B cell (primary cell): ENCODE results near the gene UCN2. TPM values are rescaled to one million over a fixed set of nuclear protein-coding genes. Genes with fewer than 3 reads are reported as not detected.

Experiments used
- ATAC-seq: fragments of 200-7000 bp; cut with Tn5 transposase; one replicate; pipeline ENCODE4 v1.10.0; 2021; ENCODE audit warnings: low read depth, mild to moderate bottlenecking, moderate number of reproducible peaks, moderate library complexity
- CTCF ChIA-PET: fragments of 350-600 bp; sonication (Branson Sonifier 250); formaldehyde crosslinking; loops from one replicate; lab custom pipeline; 2021; ENCODE audit warnings: antibody characterized with exemption, inconsistent platforms; lab: Charles Lee
- POLR2A ChIA-PET: fragments of 350-600 bp; sonication (Branson Sonifier 250); formaldehyde crosslinking; loops from one replicate; lab custom pipeline; 2021; ENCODE audit warnings: antibody characterized with exemption; lab: Charles Lee
- DNase-seq: peaks from one replicate; pipeline ENCODE4 v3.0.0; 2013
- H2AFZ ChIP-seq: 2 replicates; pipeline ENCODE4 v1.6.1; 2012; ENCODE audit warnings: mild to moderate bottlenecking, low read depth, low read length; ENCODE audit not compliant: insufficient read depth, poor library complexity, severe bottlenecking
- H3K27ac ChIP-seq, 2 donors: 1 replicate in 1 of 2; 2 replicates in 1 of 2; pipeline ENCODE4 v1.5.1; 2012 to 2013; ENCODE audit warnings: low read length in 2 of 2, mild to moderate bottlenecking in 2 of 2, moderate library complexity in 1 of 2
- H3K27me3 ChIP-seq, 4 experiments: fragments of 200-600 bp in 1 of 4; sonication (generic) in 1 of 4; replicated peaks in 1 of 4; 1 replicate in 2 of 4; 2 replicates in 2 of 4; pipeline versions ENCODE4 v1.6.1 to v1.7.0; 2013 to 2016; ENCODE audit warnings: low read length in 3 of 4, mild to moderate bottlenecking in 2 of 4, mixed read lengths in 1 of 4, moderate library complexity in 1 of 4; ENCODE audit not compliant: insufficient read depth in 4 of 4, control insufficient read depth in 3 of 4; ENCODE audit errors: control extremely low read depth in 1 of 4
- H3K36me3 ChIP-seq, 2 experiments: replicated peaks in 1 of 2; 1 replicate in 1 of 2; 2 replicates in 1 of 2; pipeline versions ENCODE4 v1.6.1 to v1.7.1; 2013; ENCODE audit warnings: low read length in 1 of 2; ENCODE audit not compliant: insufficient read depth in 2 of 2, control insufficient read depth in 1 of 2; ENCODE audit errors: control extremely low read depth in 1 of 2, extremely low read depth in 1 of 2
- H3K4me1 ChIP-seq, 2 donors: fragments of 200-600 bp in 1 of 2; sonication (generic) in 1 of 2; 1 replicate in 1 of 2; 2 replicates in 1 of 2; pipeline versions ENCODE4 v1.5.1 to v1.6.1; 2013 to 2017; ENCODE audit warnings: low read length in 2 of 2; ENCODE audit not compliant: control insufficient read depth in 2 of 2, insufficient read depth in 2 of 2
- H3K4me2 ChIP-seq: replicated peaks from 2 replicates; pipeline ENCODE3; 2012; ENCODE audit warnings: mild to moderate bottlenecking, low read depth, low read length; ENCODE audit not compliant: poor library complexity, severe bottlenecking
- H3K4me3 ChIP-seq, 5 experiments: fragments of 200-600 bp in 1 of 5; sonication (generic) in 1 of 5; 1 replicate in 3 of 5; 2 replicates in 2 of 5; pipeline versions ENCODE4 v1.5.1 to v1.7.0; 2011 to 2016; ENCODE audit warnings: low read length in 4 of 5, mild to moderate bottlenecking in 4 of 5, low read depth in 2 of 5, control low read depth in 1 of 5, moderate library complexity in 1 of 5; ENCODE audit not compliant: insufficient read depth in 1 of 5; ENCODE audit errors: control extremely low read depth in 1 of 5, extremely low read depth in 1 of 5
- H3K79me2 ChIP-seq: fragments of 200-600 bp; sonication (generic); one replicate; pipeline ENCODE4 v1.6.0; 2016; ENCODE audit warnings: low read length; ENCODE audit not compliant: control insufficient read depth, insufficient read depth
- H3K9ac ChIP-seq: fragments of 200-600 bp; sonication (generic); 2 replicates; pipeline ENCODE4 v1.6.1; 2017; ENCODE audit warnings: mild to moderate bottlenecking, low read length, moderate library complexity
- H3K9me3 ChIP-seq, 3 donors: one replicate each; pipeline versions ENCODE4 v1.6.1 to v1.7.1; 2013; ENCODE audit warnings: low read length in 2 of 3; ENCODE audit not compliant: control insufficient read depth in 2 of 3, insufficient read depth in 1 of 3; ENCODE audit errors: control extremely low read depth in 1 of 3
- H4K20me1 ChIP-seq: 2 replicates; pipeline ENCODE4 v1.6.0; 2012; ENCODE audit warnings: mild to moderate bottlenecking, low read length; ENCODE audit not compliant: insufficient read depth, control insufficient read depth, poor library complexity, severe bottlenecking
- H3K27ac Mint-ChIP-seq: one replicate; pipeline ENCODE4 v1.8.0; 2021; ENCODE audit warnings: mixed read lengths
- H3K27me3 Mint-ChIP-seq: one replicate; pipeline ENCODE4 v1.8.0; 2021; ENCODE audit warnings: mixed read lengths
- H3K4me1 Mint-ChIP-seq: one replicate; pipeline ENCODE4 v1.8.0; 2021; ENCODE audit warnings: mixed read lengths
- H3K4me3 Mint-ChIP-seq: one replicate; pipeline ENCODE4 v1.8.0; 2021; ENCODE audit warnings: mixed read lengths
- H3K9me3 Mint-ChIP-seq: one replicate; pipeline ENCODE4 v1.8.0; 2022; ENCODE audit warnings: mixed read lengths; ENCODE audit not compliant: insufficient read depth
- EZH2 ChIP-seq: IDR thresholded peaks from 2 replicates; pipeline ENCODE4 v1.6.1; 2012; ENCODE audit warnings: borderline replicate concordance, low read depth, mild to moderate bottlenecking, moderate library complexity, low read length; ENCODE audit not compliant: insufficient read depth, poor library complexity, severe bottlenecking
- WGBS: methylation state at CpG from one replicate; pipeline ENCODE4 v1.1.5; 2013; ENCODE audit warnings: missing lambda C conversion rate; ENCODE audit not compliant: insufficient coverage; 5-methylcytosine and 5-hydroxymethylcytosine counted together
- intact Hi-C: fragments of 100-400 bp; cut with micrococcal nuclease; formaldehyde crosslinking; loops from one replicate; pipeline ENCODE4 v1.10.0; 2022
- polyA plus RNA-seq: library from polyadenylated mRNA; depleted of rRNA; stranded (reverse); fragments of >200 nt; gene quantifications from 2 replicates; pipeline ENCODE4 v1.2.3, GENCODE V29; 2012
- total RNA-seq, 2 donors: library from RNA; stranded (reverse); fragments of 120-200 nt in 1 of 2; gene quantifications; 1 replicate in 1 of 2; 2 replicates in 1 of 2; pipeline versions ENCODE4 v1.2.3 to v1.2.4, GENCODE V29; 2013 to 2022
- TF ChIP-seq, protein P1 (sequence below): fragments of 200-600 bp; IDR thresholded peaks from one replicate; pipeline ENCODE4 v1.8.0; 2022; ENCODE audit warnings: antibody characterized with exemption, mild to moderate bottlenecking

The UCN2 gene
- total and polyA plus RNA-seq, 2 donors (not counting 1 experiment from before 2014, with no cell fraction given) = not detected

DNA sequence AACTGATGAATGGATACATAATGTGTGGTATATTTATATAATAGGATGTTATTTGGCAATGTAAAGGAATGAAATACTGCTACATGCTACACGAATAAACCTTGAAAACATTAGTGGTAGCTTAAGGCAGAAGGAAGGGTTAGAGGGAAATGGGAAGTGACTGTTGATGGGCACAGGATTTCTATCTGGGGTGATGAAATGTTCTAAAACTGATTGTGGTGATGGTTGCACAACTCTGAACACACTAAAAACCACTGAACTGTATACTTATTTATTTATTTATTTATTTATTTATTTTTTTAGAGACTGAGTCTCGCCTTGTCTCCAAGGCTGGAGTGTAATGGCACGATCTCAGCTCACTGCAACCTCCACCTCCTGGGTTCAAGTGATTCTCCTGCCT, 34.8 kb downstream of the UCN2 start:
- Histone ChIP-seq H3K27me3 (no peaks in the 10 kb centered on the region), H3K9me3 (no peaks in the 10 kb centered on the region), H3K36me3 (no peaks in the 10 kb centered on the region), H3K9ac (no peak overlapping the region), H3K79me2 (no peaks in the 10 kb centered on the region), H2AFZ (no peak overlapping the region), H3K27ac (no peak overlapping the region), H3K4me1 (no peaks in the 10 kb centered on the region), H4K20me1 (no peaks in the 10 kb centered on the region), H3K4me2 (no peak overlapping the region), H3K4me3 (no peak overlapping the region)
- POLR2A ChIA-PET = no interaction called here
- 100% methylated on average over 1 of the region's 3 CpGs for WGBS
- Mint-ChIP-seq H3K27ac (no peak overlapping the region), H3K4me1 (no peaks in the 10 kb centered on the region), H3K4me3 (no peak overlapping the region), H3K9me3 (no peaks in the 10 kb centered on the region), H3K27me3 (no peaks in the 10 kb centered on the region)
- ATAC-seq (no peak), DNase-seq (no peak)
- CTCF ChIA-PET = interaction anchor here (2.3 kb wide), 1 partner anchor 128 kb away, joined by 7 read pairs; no protein-coding TSS in a partner anchor
- intact Hi-C loops = no loop called here
- TF ChIP-seq, protein P1, sequence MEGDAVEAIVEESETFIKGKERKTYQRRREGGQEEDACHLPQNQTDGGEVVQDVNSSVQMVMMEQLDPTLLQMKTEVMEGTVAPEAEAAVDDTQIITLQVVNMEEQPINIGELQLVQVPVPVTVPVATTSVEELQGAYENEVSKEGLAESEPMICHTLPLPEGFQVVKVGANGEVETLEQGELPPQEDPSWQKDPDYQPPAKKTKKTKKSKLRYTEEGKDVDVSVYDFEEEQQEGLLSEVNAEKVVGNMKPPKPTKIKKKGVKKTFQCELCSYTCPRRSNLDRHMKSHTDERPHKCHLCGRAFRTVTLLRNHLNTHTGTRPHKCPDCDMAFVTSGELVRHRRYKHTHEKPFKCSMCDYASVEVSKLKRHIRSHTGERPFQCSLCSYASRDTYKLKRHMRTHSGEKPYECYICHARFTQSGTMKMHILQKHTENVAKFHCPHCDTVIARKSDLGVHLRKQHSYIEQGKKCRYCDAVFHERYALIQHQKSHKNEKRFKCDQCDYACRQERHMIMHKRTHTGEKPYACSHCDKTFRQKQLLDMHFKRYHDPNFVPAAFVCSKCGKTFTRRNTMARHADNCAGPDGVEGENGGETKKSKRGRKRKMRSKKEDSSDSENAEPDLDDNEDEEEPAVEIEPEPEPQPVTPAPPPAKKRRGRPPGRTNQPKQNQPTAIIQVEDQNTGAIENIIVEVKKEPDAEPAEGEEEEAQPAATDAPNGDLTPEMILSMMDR = no peak
- no peak for TF ChIP-seq EZH2

DNA sequence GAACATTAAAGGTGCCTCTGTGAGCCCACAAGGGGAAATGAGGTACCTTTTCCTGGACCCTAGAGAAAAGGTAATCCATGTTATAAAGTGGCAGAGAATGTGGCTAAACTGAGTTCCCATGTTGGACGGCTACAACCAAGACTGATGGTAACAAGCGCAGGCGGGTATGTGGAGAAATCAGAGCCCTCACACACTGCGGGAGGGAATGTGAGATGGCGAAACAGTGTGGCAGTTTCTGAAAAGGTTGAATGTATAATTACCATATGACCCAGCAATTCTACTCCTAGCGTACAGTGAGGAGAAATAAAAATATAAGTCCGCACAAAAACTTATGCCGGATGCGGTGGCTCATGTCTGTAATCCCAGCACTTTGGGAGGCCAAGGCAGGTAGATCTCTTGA, 35.5 kb downstream of the UCN2 start:
- DNase-seq = no peak
- H3K4me3 Mint-ChIP-seq = no peak overlapping the region
- H3K9me3 ChIP-seq = no peaks in the 10 kb centered on the region
- no peaks in the 10 kb centered on the region for H3K36me3 ChIP-seq
- no peaks in the 10 kb centered on the region for H3K4me1 ChIP-seq
- intact Hi-C loops = no loop called here
- no peak overlapping the region for H3K4me3 ChIP-seq
- no peaks in the 10 kb centered on the region for H3K4me1 Mint-ChIP-seq
- H2AFZ ChIP-seq = no peak overlapping the region
- ATAC-seq = no peak
- no peaks in the 10 kb centered on the region for H4K20me1 ChIP-seq
- no peak overlapping the region for H3K27ac Mint-ChIP-seq
- H3K4me2 ChIP-seq = no peak overlapping the region
- CTCF ChIA-PET = interaction anchor here (0.7 kb wide), 1 partner anchor 106 kb away, joined by 4 read pairs; no protein-coding TSS in a partner anchor
- TF ChIP-seq, protein P1 = no peak
- no peak for TF ChIP-seq EZH2
- POLR2A ChIA-PET = no interaction called here
- no peak overlapping the region for H3K27ac ChIP-seq
- H3K27me3 ChIP-seq = no peaks in the 10 kb centered on the region
- no peaks in the 10 kb centered on the region for H3K9me3 Mint-ChIP-seq
- no peaks in the 10 kb centered on the region for H3K27me3 Mint-ChIP-seq
- no peaks in the 10 kb centered on the region for H3K79me2 ChIP-seq
- H3K9ac ChIP-seq = no peak overlapping the region
- WGBS = 86% methylated on average over 1 of the region's 9 CpGs
